GM23338 (cell line): ENCODE measurements around the gene EGLN3.

Experiments used
- POLR2AphosphoS5 ChIP-seq: IDR thresholded peaks from 2 replicates; pipeline ENCODE4 v1.6.1; 2016; ENCODE audit warnings: antibody characterized with exemption, low read depth
- TF ChIP-seq, protein P1 (sequence below), 2 experiments: fragments of 200-600 bp in 1 of 2; sonication (generic) in 1 of 2; conservative IDR thresholded peaks; 2 replicates each; pipeline versions ENCODE4 v1.5.1 to v1.6.1; 2016 to 2017; ENCODE audit warnings: antibody characterized with exemption in 2 of 2, low read depth in 2 of 2, mild to moderate bottlenecking in 2 of 2, moderate library complexity in 1 of 2

- TF ChIP-seq, protein P1, sequence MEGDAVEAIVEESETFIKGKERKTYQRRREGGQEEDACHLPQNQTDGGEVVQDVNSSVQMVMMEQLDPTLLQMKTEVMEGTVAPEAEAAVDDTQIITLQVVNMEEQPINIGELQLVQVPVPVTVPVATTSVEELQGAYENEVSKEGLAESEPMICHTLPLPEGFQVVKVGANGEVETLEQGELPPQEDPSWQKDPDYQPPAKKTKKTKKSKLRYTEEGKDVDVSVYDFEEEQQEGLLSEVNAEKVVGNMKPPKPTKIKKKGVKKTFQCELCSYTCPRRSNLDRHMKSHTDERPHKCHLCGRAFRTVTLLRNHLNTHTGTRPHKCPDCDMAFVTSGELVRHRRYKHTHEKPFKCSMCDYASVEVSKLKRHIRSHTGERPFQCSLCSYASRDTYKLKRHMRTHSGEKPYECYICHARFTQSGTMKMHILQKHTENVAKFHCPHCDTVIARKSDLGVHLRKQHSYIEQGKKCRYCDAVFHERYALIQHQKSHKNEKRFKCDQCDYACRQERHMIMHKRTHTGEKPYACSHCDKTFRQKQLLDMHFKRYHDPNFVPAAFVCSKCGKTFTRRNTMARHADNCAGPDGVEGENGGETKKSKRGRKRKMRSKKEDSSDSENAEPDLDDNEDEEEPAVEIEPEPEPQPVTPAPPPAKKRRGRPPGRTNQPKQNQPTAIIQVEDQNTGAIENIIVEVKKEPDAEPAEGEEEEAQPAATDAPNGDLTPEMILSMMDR (conservative IDR thresholded peaks at IDR 0.05; ENCODE audit: low read depth in 2 of 2) = no peak
- TF ChIP-seq POLR2AphosphoS5 = no peak
Measured at GRCh38 chr14:33963892-33964291, 13.0 kb upstream of the EGLN3 start.
